ENCODE results near the gene NUAK2.

DNA sequence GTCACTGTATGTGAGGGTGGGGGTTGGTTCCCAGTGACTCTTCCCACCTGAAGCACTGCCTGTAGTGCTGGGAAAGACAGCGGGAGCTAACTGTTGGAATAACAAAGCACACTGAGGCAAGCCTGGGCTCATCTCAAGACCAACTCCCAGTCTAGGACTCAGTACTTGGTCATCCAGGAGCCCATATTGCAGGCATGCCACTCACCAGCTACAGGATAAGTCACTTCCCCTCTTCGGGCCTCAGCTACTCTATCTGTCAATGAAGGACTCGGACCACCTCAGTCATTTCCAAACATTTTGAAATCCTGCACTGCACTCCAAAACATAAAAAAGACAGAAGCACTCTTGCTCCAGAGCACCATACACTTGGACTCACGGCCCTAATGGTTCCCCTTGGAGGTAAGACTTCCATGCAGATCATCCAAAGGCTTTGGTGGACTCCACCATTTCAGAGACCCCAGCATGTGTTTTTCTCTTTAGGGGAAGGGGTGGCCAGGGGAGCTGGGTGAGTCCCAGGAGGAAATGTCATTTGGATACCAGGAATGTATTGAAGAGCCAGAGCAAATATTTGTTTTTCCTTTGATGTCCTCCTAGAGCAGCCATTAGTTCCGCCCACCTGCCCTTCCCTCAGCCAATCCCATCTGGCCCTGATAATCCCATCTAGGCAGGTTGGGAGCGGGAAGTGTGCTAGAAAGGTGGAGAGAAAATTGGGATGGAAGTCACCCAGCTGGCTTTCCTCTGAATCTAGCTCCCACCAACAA is 3.1 kb downstream of the NUAK2 start:
- TF ChIP-seq, protein P1, sequence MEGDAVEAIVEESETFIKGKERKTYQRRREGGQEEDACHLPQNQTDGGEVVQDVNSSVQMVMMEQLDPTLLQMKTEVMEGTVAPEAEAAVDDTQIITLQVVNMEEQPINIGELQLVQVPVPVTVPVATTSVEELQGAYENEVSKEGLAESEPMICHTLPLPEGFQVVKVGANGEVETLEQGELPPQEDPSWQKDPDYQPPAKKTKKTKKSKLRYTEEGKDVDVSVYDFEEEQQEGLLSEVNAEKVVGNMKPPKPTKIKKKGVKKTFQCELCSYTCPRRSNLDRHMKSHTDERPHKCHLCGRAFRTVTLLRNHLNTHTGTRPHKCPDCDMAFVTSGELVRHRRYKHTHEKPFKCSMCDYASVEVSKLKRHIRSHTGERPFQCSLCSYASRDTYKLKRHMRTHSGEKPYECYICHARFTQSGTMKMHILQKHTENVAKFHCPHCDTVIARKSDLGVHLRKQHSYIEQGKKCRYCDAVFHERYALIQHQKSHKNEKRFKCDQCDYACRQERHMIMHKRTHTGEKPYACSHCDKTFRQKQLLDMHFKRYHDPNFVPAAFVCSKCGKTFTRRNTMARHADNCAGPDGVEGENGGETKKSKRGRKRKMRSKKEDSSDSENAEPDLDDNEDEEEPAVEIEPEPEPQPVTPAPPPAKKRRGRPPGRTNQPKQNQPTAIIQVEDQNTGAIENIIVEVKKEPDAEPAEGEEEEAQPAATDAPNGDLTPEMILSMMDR (IDR thresholded peaks at IDR 0.05) = no peak
- TF ChIP-seq POLR2AphosphoS5 (IDR thresholded peaks at IDR 0.05) (no peak), EP300 (IDR thresholded peaks at IDR 0.05) (no peak), POLR2A (IDR thresholded peaks at IDR 0.05; ENCODE audit: low read depth) (no peak)

All from esophagus muscularis mucosa (tissue), 4 donors.